Activated CD8-positive, alpha-beta memory T cell treated with anti-CD3 and anti-CD28 coated beads, Interleukin-2, amount 10 ng/mL, durations not matched to agents 7 days and 5 days (primary cell): Measurements from ENCODE around the gene SLC7A8. TPM values are rescaled to one million over a fixed set of nuclear protein-coding genes. Genes with fewer than 3 reads are reported as not detected.

Experiments
- ATAC-seq: fragments of 150-1000 bp; cut with Tn5 transposase; one replicate; pipeline ENCODE4 v1.10.0; 2021; ENCODE audit warnings: moderate library complexity
- CTCF ChIA-PET: fragments of 350-600 bp; sonication (Branson Sonifier 250); formaldehyde crosslinking; loops from one replicate; lab custom pipeline; 2021; ENCODE audit warnings: antibody characterized with exemption; lab: Charles Lee
- DNase-seq: peaks from one replicate; pipeline ENCODE4 v3.0.0-alpha.2; 2020
- H3K27ac Mint-ChIP-seq: one replicate; pipeline ENCODE4 v1.8.0; 2021; ENCODE audit warnings: mild to moderate bottlenecking, mixed read lengths
- H3K27me3 Mint-ChIP-seq: one replicate; pipeline ENCODE4 v1.8.0; 2021; ENCODE audit warnings: mixed read lengths
- H3K36me3 Mint-ChIP-seq: one replicate; pipeline ENCODE4 v1.8.0; 2021; ENCODE audit warnings: mild to moderate bottlenecking, mixed read lengths
- H3K4me1 Mint-ChIP-seq: one replicate; pipeline ENCODE4 v1.8.0; 2021; ENCODE audit warnings: mixed read lengths
- H3K4me3 Mint-ChIP-seq: one replicate; pipeline ENCODE4 v1.8.0; 2021; ENCODE audit warnings: mild to moderate bottlenecking, moderate library complexity, mixed read lengths
- H3K9me3 Mint-ChIP-seq: one replicate; pipeline ENCODE4 v1.8.0; 2022; ENCODE audit warnings: low read depth, mixed read lengths
- total RNA-seq, 2 experiments: library from RNA; stranded (reverse); gene quantifications; one replicate each; pipeline ENCODE4 v1.2.3, GENCODE V29; 2021

Gene SLC7A8
- total RNA-seq, 2 experiments from 2014 or later = 0.54 to 0.91 TPM

DNA sequence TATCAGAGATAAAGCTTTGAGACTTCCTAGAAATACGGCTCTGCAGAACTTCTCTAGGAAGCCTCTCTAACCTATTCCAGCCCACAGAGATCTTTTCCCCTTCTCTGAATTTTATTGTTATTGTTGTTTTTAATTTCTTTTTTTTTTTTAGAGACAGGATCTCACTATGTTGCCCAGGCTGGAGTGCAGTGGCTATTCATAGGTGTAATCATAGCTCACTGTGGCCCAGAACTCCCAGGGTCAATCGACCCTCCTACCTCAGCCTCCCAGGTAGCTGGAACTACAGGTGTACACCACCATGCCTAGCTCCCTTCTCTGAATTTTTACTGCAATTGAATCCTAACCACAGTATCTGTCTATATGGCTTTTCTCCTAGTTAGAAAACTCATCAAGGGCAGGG is 19.6 kb downstream of the SLC7A8 start:
- CTCF ChIA-PET = interaction anchor here (0.7 to 1.0 kb wide), 2 partner anchors 42 to 44 kb away, joined by 3 to 4 read pairs; no protein-coding TSS in a partner anchor
- peaks cover 5% of the 10 kb centered on the region for H3K4me1 Mint-ChIP-seq
- DNase-seq = no peak
- no peaks in the 10 kb centered on the region for H3K36me3 Mint-ChIP-seq
- no peak for ATAC-seq
- H3K27ac Mint-ChIP-seq = no peak overlapping the region
- no peak overlapping the region for H3K4me3 Mint-ChIP-seq
- no peaks in the 10 kb centered on the region for H3K9me3 Mint-ChIP-seq
- H3K27me3 Mint-ChIP-seq = peaks cover 17% of the 10 kb centered on the region

DNA sequence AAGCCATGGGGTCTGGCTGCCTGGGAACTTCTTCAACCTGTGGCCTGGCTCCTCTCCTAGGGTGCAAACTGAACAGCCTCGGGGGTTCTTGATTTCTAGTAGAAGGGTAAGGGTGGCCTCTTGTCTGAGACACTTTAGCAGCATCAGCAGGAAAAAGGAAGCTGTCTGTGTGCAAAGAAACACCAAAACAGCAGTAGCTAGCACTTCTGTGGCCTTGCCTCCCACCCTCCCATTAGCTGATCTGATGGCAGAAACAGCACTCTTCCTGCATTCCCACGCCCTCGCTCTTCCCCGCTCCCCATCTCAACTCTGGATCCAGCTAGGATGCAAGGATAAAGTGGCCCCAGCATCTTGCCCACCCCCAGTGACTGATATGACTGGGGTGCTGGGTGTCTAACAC is 20.7 kb downstream of the SLC7A8 start:
- Mint-ChIP-seq H3K27me3 (peaks cover 17% of the 10 kb centered on the region), H3K4me1 (peaks cover 5% of the 10 kb centered on the region), H3K4me3 (no peak overlapping the region), H3K9me3 (no peaks in the 10 kb centered on the region), H3K36me3 (no peaks in the 10 kb centered on the region), H3K27ac (no peak overlapping the region)
- CTCF ChIA-PET = interaction anchor here (1.0 kb wide), 2 partner anchors 24 to 41 kb away, joined by 3 read pairs; no protein-coding TSS in a partner anchor
- DNase-seq (no peak), ATAC-seq (no peak)

DNA sequence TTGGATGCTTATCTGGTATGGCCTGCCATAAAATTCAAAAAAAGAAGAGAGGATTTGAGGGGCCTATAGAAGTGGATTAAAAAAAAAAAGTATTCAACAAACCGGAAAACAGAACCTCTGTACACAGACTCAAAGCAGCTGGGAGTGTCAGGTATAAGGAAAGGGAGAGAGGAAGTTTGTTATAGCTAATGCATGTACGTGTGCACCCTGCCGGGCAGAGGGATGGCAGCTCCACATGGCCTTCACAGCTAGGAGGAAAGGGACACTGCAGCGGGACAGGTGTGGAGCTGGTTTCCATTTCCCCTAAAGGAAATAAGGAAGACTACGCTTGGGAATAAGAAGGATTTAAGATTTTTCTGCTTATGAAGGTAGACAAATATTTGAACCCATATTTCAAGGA is 21.5 kb downstream of the SLC7A8 start:
- Mint-ChIP-seq H3K4me1 (peaks cover 5% of the 10 kb centered on the region), H3K27me3 (peaks cover 19% of the 10 kb centered on the region), H3K4me3 (no peak overlapping the region), H3K36me3 (no peaks in the 10 kb centered on the region), H3K27ac (no peak overlapping the region), H3K9me3 (no peaks in the 10 kb centered on the region)
- ATAC-seq = no peak
- no peak for DNase-seq
- CTCF ChIA-PET = interaction anchor here (0.6 to 1.3 kb wide), 3 partner anchors 14 to 41 kb away, joined by 3 to 4 read pairs (median 3); no protein-coding TSS in a partner anchor

DNA sequence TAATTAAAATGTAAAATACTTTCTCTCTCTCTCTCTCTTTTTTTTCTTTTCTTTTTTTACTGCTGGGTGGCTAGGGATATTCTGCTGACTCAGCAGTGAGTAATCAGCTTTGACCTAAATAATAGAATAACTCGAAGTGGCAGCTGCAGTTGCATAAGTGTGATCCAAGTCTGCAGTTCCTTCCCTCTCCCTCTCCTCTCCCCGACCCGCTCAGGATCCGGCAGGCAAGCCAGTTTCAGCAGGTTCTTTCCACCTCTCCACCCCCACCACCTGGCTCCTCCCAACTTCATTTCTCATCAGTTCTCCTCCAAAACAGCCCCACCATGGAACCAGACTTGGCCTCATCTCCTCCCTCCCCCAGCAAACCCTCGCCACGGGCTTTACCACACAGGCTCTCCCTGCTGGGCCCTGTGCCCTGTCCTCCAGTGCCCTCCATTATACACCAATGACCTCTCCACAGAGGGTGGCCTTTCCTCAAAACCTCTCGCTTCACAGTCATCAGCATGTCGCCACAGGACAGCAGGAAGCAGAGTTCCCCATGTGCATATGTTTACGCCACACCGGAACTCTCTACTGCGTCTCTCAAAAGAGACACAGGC is 22.4 kb downstream of the SLC7A8 start:
- DNase-seq = no peak
- Mint-ChIP-seq H3K9me3 (no peaks in the 10 kb centered on the region), H3K27me3 (peaks cover 21% of the 10 kb centered on the region), H3K27ac (no peak overlapping the region), H3K36me3 (no peaks in the 10 kb centered on the region), H3K4me3 (no peak overlapping the region), H3K4me1 (peaks cover 5% of the 10 kb centered on the region)
- ATAC-seq = no peak
- CTCF ChIA-PET = interaction anchor here (0.6 to 1.3 kb wide), 4 partner anchors 15 to 40 kb away, joined by 3 to 5 read pairs (median 4); no protein-coding TSS in a partner anchor

DNA sequence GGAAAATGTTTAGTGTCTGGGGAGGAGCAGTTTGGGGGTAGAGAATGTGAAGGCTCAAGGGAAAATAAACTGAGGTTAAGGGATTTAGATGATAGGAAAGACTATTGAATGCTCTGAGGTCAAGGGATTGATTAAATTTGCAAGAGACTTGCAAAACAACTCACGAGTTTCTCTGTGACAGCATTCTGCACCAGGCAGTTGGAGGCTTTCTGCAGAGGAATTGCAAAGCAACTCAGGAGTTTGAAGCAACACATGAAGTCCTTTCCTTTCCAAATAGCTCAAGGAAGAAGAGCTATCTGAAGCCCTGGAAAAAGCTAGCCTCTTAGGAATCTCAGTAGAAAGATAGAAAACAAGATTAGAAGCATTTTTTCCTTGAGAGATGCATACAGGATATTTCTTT is 23.9 kb downstream of the SLC7A8 start:
- DNase-seq = no peak
- Mint-ChIP-seq H3K9me3 (no peaks in the 10 kb centered on the region), H3K27me3 (peaks cover 21% of the 10 kb centered on the region), H3K4me1 (peaks cover 5% of the 10 kb centered on the region), H3K27ac (no peak overlapping the region), H3K36me3 (no peaks in the 10 kb centered on the region), H3K4me3 (no peak overlapping the region)
- CTCF ChIA-PET = no interaction called here
- ATAC-seq = no peak

DNA sequence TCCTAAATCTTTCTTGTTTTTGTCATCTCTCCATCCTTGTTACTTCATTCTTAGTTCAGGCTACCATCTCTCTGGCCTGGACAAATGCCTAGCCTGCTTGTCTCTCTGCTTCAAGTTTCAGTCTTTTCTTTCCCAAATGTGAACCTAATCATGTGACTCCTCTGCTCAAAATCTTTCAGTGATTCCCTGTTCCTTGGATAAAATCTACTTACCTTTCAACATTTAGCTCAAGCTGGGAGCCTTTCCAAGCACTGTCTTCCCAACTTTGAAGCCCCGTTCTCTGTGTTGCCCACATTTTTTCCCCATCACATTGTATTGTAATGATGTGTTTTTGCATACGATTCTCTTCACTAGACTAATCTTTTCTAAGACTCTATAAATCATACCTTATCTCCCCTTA is 24.7 kb downstream of the SLC7A8 start:
- Mint-ChIP-seq H3K36me3 (no peaks in the 10 kb centered on the region), H3K4me3 (no peak overlapping the region), H3K27ac (no peak overlapping the region), H3K27me3 (peaks cover 24% of the 10 kb centered on the region), H3K4me1 (peaks cover 5% of the 10 kb centered on the region), H3K9me3 (no peaks in the 10 kb centered on the region)
- no peak for DNase-seq
- CTCF ChIA-PET = no interaction called here
- no peak for ATAC-seq

DNA sequence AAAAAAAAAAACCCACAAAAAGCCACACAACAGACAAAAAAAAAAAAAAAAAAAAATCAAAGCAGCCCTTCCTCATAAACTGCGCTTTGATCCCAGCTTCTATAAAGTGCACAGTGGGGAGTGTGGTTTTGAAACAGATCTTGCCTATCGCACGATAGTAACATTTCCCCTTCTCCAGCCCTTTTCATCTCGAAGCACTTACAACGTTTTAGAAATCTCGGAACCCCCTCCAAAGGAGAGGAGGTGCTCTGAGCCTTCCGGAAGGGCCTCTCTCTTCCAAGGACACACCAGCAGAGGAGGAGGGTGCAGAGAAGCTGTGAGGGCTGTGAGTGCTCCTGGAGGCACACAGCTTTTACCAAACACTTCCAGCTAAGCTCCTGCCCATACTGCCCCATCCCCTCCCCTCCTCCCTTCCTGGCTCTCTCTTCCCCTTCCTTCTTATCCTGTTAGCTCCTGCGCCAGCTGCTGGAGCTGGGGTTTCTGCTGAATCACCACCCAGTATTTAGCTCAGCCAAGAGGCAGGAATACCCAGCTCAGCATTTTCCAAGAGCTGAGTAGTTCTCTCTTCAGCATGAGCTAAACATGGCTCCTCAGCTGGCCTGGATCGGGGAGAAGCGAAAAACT is 28.4 kb downstream of the SLC7A8 start:
- no peak overlapping the region for H3K4me3 Mint-ChIP-seq
- CTCF ChIA-PET = interaction anchor here (1.7 kb wide), 1 partner anchor 35 kb away, joined by 5 read pairs; no protein-coding TSS in a partner anchor
- H3K4me1 Mint-ChIP-seq = no peaks in the 10 kb centered on the region
- H3K36me3 Mint-ChIP-seq = no peaks in the 10 kb centered on the region
- H3K27me3 Mint-ChIP-seq = peaks cover 22% of the 10 kb centered on the region
- H3K9me3 Mint-ChIP-seq = no peaks in the 10 kb centered on the region
- no peak for DNase-seq
- ATAC-seq = no peak
- H3K27ac Mint-ChIP-seq = no peak overlapping the region

DNA sequence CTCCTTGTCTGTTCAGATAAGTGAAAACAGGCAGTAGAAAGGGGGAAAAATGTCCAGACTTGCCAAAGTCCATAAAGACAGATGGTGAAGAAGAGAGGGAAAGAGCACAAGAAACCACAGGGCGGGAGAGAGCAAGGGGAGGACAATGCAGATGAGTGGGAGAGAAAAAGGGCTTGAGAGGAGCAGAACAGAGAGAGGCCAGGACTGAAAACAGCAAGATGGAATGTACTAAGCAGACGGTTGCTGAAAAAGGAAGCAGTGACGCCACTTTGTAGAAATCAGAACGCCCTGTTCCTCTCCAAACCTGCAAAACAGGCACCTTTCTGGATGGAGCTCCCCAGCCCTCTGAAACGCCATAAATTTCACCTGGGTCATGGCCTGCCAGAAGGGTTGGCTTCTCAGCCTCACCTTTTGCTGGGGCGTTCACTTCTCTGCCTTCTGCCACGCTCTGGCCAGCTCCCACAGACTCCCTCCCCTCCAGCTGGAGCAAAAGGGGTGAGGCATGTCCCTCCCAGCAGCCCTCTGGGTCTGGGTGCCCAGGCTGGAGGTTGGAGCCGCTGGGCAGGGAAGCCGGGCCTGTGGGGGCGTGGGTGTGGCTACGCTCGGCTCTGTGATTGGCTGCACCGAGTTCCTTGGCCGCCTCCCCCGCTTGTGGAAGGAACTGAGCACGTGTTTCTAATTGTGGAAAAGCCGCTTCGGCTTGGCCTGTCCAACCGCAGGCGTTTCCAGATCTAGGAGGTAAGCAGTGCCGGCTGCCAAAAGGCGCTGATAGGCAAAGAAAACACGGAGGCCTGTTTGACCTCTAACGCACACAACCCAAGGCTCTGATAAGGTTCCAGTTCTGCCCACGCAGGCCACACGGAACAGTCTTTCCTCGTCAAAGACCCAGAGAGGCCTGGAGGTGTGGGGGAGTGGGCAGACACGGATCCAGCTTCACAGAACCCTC is 29.3 kb downstream of the SLC7A8 start:
- Mint-ChIP-seq H3K4me1 (no peaks in the 10 kb centered on the region), H3K27me3 (peaks cover 19% of the 10 kb centered on the region), H3K9me3 (no peaks in the 10 kb centered on the region), H3K4me3 (no peak overlapping the region), H3K27ac (no peak overlapping the region), H3K36me3 (no peaks in the 10 kb centered on the region)
- DNase-seq (no peak), ATAC-seq (no peak)
- CTCF ChIA-PET = no interaction called here

DNA sequence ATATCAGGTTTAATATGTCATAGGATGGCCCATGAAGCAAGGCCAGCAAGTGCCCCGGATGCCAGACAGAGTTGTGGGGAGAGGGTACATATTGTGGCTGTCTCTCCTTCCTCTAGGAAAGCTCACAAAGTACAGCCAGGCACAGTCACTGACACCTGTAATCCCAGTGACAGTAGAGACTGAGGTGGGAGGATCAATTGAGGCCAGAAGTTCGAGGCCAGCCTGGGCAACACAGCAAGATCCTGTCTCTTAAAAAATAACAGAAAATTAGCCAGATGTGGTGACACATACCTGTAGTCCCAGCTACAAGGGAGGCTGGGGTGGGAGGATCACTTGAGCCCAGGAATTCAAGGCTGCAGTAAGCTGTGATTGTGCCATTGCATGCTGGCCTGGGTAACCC is 32.1 kb downstream of the SLC7A8 start:
- H3K9me3 Mint-ChIP-seq = no peaks in the 10 kb centered on the region
- no peaks in the 10 kb centered on the region for H3K36me3 Mint-ChIP-seq
- CTCF ChIA-PET = interaction anchor here (4.0 kb wide), 1 partner anchor 30 kb away, joined by 17 read pairs; no protein-coding TSS in a partner anchor
- H3K4me3 Mint-ChIP-seq = no peak overlapping the region
- H3K4me1 Mint-ChIP-seq = no peaks in the 10 kb centered on the region
- DNase-seq = no peak
- ATAC-seq = no peak
- peaks cover 7% of the 10 kb centered on the region for H3K27me3 Mint-ChIP-seq
- no peak overlapping the region for H3K27ac Mint-ChIP-seq

DNA sequence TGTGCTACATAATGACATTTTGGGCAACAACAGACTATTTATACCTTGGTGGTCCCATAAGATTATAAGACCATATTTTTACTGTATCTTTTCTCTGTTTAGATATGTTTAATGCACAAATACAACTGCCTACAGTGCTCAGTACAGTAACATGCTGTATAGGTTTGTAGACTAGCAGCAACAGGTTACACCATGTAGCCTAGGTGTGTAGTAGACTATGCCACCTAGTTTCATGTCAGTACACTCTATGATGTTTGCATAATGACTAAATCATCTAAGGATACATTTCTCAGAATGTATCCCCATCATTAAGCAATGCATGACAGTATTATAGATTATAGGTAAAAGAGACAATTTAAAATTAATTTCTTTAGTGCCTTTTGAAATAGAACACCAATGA is 33.7 kb downstream of the SLC7A8 start:
- Mint-ChIP-seq H3K9me3 (no peaks in the 10 kb centered on the region), H3K27ac (no peak overlapping the region), H3K4me3 (no peak overlapping the region), H3K4me1 (no peaks in the 10 kb centered on the region), H3K36me3 (no peaks in the 10 kb centered on the region), H3K27me3 (peaks cover 4% of the 10 kb centered on the region)
- no peak for ATAC-seq
- CTCF ChIA-PET = interaction anchor here (4.0 kb wide), 1 partner anchor 28 kb away, joined by 17 read pairs; no protein-coding TSS in a partner anchor
- DNase-seq = no peak

DNA sequence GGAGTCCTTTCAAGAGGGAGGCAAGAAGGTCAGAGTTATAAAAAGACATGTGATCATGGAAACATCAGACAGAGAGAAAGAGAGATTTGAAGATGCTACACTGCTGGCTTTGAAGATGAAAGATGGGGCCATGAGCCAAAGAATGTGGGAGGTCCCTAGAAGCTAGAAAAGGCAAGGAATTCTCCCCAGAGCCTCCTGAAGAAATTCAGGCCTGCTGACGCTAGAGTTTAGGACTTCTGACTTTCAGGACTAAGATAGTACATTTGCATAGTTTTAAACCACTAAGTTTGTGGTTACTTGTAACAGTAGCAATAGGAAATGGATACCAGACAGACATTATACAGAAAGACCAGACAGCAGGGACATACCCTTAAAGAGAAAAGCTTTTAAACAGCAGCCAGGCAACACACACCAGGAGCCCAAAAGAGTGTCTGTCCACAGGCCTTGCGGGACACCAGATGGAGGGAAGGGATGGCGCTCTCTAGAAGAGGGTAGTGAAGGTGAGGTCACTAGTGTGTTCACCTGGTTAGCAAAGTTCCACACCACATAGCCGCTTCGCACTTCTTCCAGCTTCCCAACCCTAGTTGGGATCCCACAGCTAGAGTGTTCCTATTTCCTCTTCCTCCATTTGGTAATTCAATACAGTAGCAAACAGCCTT is 34.7 kb downstream of the SLC7A8 start:
- CTCF ChIA-PET = interaction anchor here (4.0 kb wide), 1 partner anchor 27 kb away, joined by 17 read pairs; no protein-coding TSS in a partner anchor
- H3K4me3 Mint-ChIP-seq = no peak overlapping the region
- no peak for ATAC-seq
- H3K27me3 Mint-ChIP-seq = peaks cover under 1% of the 10 kb centered on the region
- DNase-seq = no peak
- H3K4me1 Mint-ChIP-seq = no peaks in the 10 kb centered on the region
- no peak overlapping the region for H3K27ac Mint-ChIP-seq
- H3K9me3 Mint-ChIP-seq = no peaks in the 10 kb centered on the region
- H3K36me3 Mint-ChIP-seq = no peaks in the 10 kb centered on the region

DNA sequence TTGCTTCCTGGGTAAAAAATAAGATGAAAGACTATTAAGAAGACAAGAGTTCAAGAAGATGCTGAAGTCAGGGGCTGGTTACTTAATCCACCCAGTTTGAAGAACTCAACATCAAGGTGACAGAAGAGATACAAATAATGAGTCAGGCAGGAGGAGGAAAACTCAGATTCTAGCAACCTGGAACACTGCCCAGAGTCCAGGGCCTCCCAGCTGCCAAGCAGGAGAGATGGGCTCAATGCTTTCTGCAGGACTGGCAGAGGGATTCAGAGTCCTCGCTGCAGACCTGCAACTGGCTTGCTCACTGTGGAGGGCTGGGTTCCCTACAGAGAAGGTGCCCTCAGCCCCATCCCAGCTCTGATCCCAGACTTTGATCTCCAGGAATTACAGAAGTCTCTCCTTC is 35.8 kb downstream of the SLC7A8 start:
- no peaks in the 10 kb centered on the region for H3K36me3 Mint-ChIP-seq
- CTCF ChIA-PET = no interaction called here
- DNase-seq = no peak
- no peaks in the 10 kb centered on the region for H3K4me1 Mint-ChIP-seq
- no peaks in the 10 kb centered on the region for H3K9me3 Mint-ChIP-seq
- no peak for ATAC-seq
- no peak overlapping the region for H3K27ac Mint-ChIP-seq
- H3K27me3 Mint-ChIP-seq = no peaks in the 10 kb centered on the region
- H3K4me3 Mint-ChIP-seq = no peak overlapping the region

DNA sequence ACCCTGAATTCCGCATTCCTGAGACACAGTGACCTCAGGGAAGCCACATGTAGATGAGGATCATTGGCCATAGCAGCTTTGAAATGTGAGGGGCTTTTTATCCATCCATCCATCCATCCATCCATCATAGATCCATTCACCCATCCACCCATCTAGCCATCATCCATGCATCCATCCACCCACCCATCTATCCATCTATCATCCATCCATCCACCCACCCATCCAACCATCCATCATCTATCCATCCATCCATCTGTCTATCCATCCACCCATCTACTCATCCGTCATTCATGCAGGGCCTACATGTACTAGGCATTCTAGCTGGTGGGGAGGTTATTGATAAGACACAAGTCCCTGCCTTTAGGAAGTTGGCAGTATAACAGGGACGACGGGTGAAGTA is 36.5 kb downstream of the SLC7A8 start:
- no peaks in the 10 kb centered on the region for H3K4me1 Mint-ChIP-seq
- H3K9me3 Mint-ChIP-seq = no peaks in the 10 kb centered on the region
- CTCF ChIA-PET = interaction anchor here (0.8 kb wide), 1 partner anchor 35 kb away, joined by 3 read pairs; no protein-coding TSS in a partner anchor
- ATAC-seq (no peak), DNase-seq (no peak)
- no peak overlapping the region for H3K4me3 Mint-ChIP-seq
- H3K27me3 Mint-ChIP-seq = no peaks in the 10 kb centered on the region
- H3K36me3 Mint-ChIP-seq = no peaks in the 10 kb centered on the region
- H3K27ac Mint-ChIP-seq = no peak overlapping the region
